ENCODE results near the gene PCYT2. TPM values are rescaled to one million over a fixed set of nuclear protein-coding genes. Genes with fewer than 3 reads are reported as not detected.

Gene PCYT2
- total and polyA plus RNA-seq, 10 of the 15 experiments (the other 5 are each of a cell fraction or from before 2014, with no cell fraction given), result 0.63 to 72.0 (median 45.0) TPM

- ChIA-PET RAD21 (ENCODE audit: unreplicated experiment) (no interaction called here), POLR2A (interaction anchor here (0.6 kb wide), 1 partner anchor 680 kb away, joined by 3 read pairs; no protein-coding TSS in a partner anchor), SMC1A (ENCODE audit: uncharacterized antibody, unreplicated experiment) (interaction anchor here (0.5 to 0.6 kb wide), 2 partner anchors 184 to 224 kb away, joined by 3 read pairs; no protein-coding TSS in a partner anchor), CTCF (interaction anchor here (1.1 to 2.0 kb wide), 2 partner anchors 69 to 83 kb away, joined by 3 to 11 read pairs; partner anchors contain the start of gene CENPX)
- no peaks in the 10 kb centered on the region for H3K4me1 ChIP-seq (ENCODE audit: control insufficient read depth, insufficient read depth, low read length)
- no peaks in the 10 kb centered on the region for H3K79me2 ChIP-seq (ENCODE audit: control insufficient read depth, insufficient read depth, low read length)
- no peak overlapping the region for H3K4me3 ChIP-seq
- no peak overlapping the region for H3K9ac ChIP-seq (ENCODE audit: control insufficient read depth, insufficient read depth, low read length)
- no peak overlapping the region for H3K4me2 ChIP-seq (ENCODE audit: control insufficient read depth, insufficient read depth)
- H3K27ac ChIP-seq (ENCODE audit: control insufficient read depth, insufficient read depth), result no peak overlapping the region
- no TSS peak for BruUV-seq (replicated peaks)
- no peaks in the 10 kb centered on the region for H3K9me3 ChIP-seq (replicated peaks; ENCODE audit: control insufficient read depth, insufficient read depth, low read length)
- DNase-seq (ENCODE audit: low read depth, low spot score) (no peak), ATAC-seq (no peak), FAIRE-seq (no peak)
- H3K27me3 ChIP-seq (replicated peaks in 1 of 2; ENCODE audit: control insufficient read depth in 2 of 2, insufficient read depth in 2 of 2, low read length in 1 of 2), result no peaks in the 10 kb centered on the region
- no peaks in the 10 kb centered on the region for H3K36me3 ChIP-seq (ENCODE audit: control insufficient read depth in 2 of 2, insufficient read depth in 2 of 2, low read length in 1 of 2)
- 55% methylated on average over 11 of the region's 16 CpGs for WGBS (ENCODE audit: insufficient coverage, insufficient replicate concordance, low lambda C conversion rate, missing lambda C conversion rate)
- in situ Hi-C loops (cut with MboI), result no loop called here
- H2AFZ ChIP-seq (ENCODE audit: control insufficient read depth, low read depth, low read length), result no peak overlapping the region
- H4K20me1 ChIP-seq (ENCODE audit: control insufficient read depth, insufficient read depth), result no peaks in the 10 kb centered on the region
- intact Hi-C loops (cut with micrococcal nuclease; ENCODE audit: unreplicated experiment), result no loop called here
- TF ChIP-seq E2F8 (IDR thresholded peaks at IDR 0.05; ENCODE audit: low read depth, partially characterized antibody) (no peak), PKNOX1 (IDR thresholded peaks at IDR 0.05) (no peak), KAT2A (conservative IDR thresholded peaks at IDR 0.05; ENCODE audit: control insufficient read depth, low read depth, low read length) (no peak), BCL3 (IDR thresholded peaks at IDR 0.05; ENCODE audit: borderline replicate concordance, insufficient read depth, low read depth, low read length, poor library complexity, severe bottlenecking) (no peak), SUPT20H (IDR thresholded peaks at IDR 0.05; ENCODE audit: borderline replicate concordance, control insufficient read depth, low read depth, low read length) (no peak), FOXM1 (IDR thresholded peaks at IDR 0.05; ENCODE audit: low read depth, low read length) (no peak), ELK1 (IDR thresholded peaks at IDR 0.05; ENCODE audit: low read depth, low read length) (no peak), CREB1 (IDR thresholded peaks at IDR 0.05; ENCODE audit: low read depth) (no peak), RUNX3 (IDR thresholded peaks at IDR 0.05; ENCODE audit: low read length) (no peak), FOXK2 (IDR thresholded peaks at IDR 0.05) (no peak), NFYA (IDR thresholded peaks at IDR 0.05; ENCODE audit: borderline replicate concordance, low read depth, low read length) (no peak), SRF (IDR thresholded peaks at IDR 0.05; ENCODE audit: low read depth in 2 of 2, low read length in 2 of 2) (no peak), ZNF207 (IDR thresholded peaks at IDR 0.05; ENCODE audit: borderline replicate concordance) (no peak), CEBPZ (IDR thresholded peaks at IDR 0.05; ENCODE audit: low read depth, low read length) (no peak)
Observed at GRCh38 chr17:81952792-81953228, 41.6 kb upstream of the PCYT2 start.

All from GM12878 (cell line).